Neuronal stem cell (in vitro differentiated cells): Measurements from ENCODE around the gene S100PBP.

ENCODE experiments used
- DNase-seq: peaks from one replicate; pipeline ENCODE4 v3.0.0-alpha.2; 2013; ENCODE audit warnings: low spot score
- H2AFZ ChIP-seq: one replicate; pipeline ENCODE4 v1.6.1; 2013; ENCODE audit warnings: mild to moderate bottlenecking, low read length, inconsistent platforms
- H2AK5ac ChIP-seq: 2 replicates; pipeline ENCODE4 v1.6.1; 2013; ENCODE audit warnings: low read depth, mild to moderate bottlenecking, inconsistent platforms, low read length, moderate library complexity, mixed read lengths
- H2BK120ac ChIP-seq: 2 replicates; pipeline ENCODE4 v1.6.1; 2013; ENCODE audit warnings: low read depth, mild to moderate bottlenecking, inconsistent platforms, low read length, moderate library complexity, mixed read lengths
- H2BK12ac ChIP-seq: one replicate; pipeline ENCODE4 v1.6.1; 2013; ENCODE audit warnings: low read length, inconsistent platforms
- H2BK15ac ChIP-seq: 2 replicates; pipeline ENCODE4 v1.6.1; 2013; ENCODE audit warnings: mild to moderate bottlenecking, low read length, inconsistent platforms, mixed read lengths
- H2BK5ac ChIP-seq: one replicate; pipeline ENCODE4 v1.6.1; 2013; ENCODE audit warnings: inconsistent platforms, mild to moderate bottlenecking, low read length, moderate library complexity
- H3K14ac ChIP-seq: one replicate; pipeline ENCODE4 v1.6.1; 2013; ENCODE audit warnings: low read length, inconsistent platforms
- H3K18ac ChIP-seq: 2 replicates; pipeline ENCODE4 v1.6.1; 2013; ENCODE audit warnings: low read length, inconsistent platforms
- H3K23ac ChIP-seq: 2 replicates; pipeline ENCODE4 v1.6.1; 2013; ENCODE audit warnings: low read depth, mild to moderate bottlenecking, mixed read lengths, low read length, inconsistent platforms; ENCODE audit not compliant: poor library complexity
- H3K27ac ChIP-seq: replicated peaks from 3 replicates; pipeline ENCODE4 v1.5.1; 2013; ENCODE audit warnings: low read length, inconsistent platforms
- H3K27me3 ChIP-seq, 3 experiments: 2 replicates each; pipeline ENCODE4 v1.6.1; 2013; ENCODE audit warnings: low read length in 3 of 3, mild to moderate bottlenecking in 2 of 3, inconsistent platforms in 1 of 3, low read depth in 1 of 3, mixed read lengths in 1 of 3, moderate library complexity in 1 of 3; ENCODE audit not compliant: control insufficient read depth in 3 of 3, insufficient read depth in 3 of 3
- H3K36me3 ChIP-seq, 2 donors: replicated peaks in 1 of 2; 2 replicates each; pipeline ENCODE4 v1.6.1; 2013; ENCODE audit warnings: low read length in 2 of 2; ENCODE audit not compliant: control insufficient read depth in 2 of 2, insufficient read depth in 2 of 2
- H3K4ac ChIP-seq: 2 replicates; pipeline ENCODE4 v1.6.1; 2013; ENCODE audit warnings: inconsistent platforms, mild to moderate bottlenecking, low read length, moderate library complexity
- H3K4me1 ChIP-seq, 2 donors: 1 replicate in 1 of 2; 2 replicates in 1 of 2; pipeline ENCODE4 v1.6.1; 2013; ENCODE audit warnings: low read length in 2 of 2, low read depth in 1 of 2; ENCODE audit not compliant: control insufficient read depth in 2 of 2, insufficient read depth in 1 of 2
- H3K4me2 ChIP-seq: one replicate; pipeline ENCODE4 v1.6.1; 2013; ENCODE audit warnings: mild to moderate bottlenecking, low read length, inconsistent platforms; ENCODE audit not compliant: insufficient read depth, poor library complexity, severe bottlenecking
- H3K4me3 ChIP-seq, 2 donors: 2 replicates each; pipeline ENCODE4 v1.5.1; 2013; ENCODE audit warnings: low read length in 2 of 2, mild to moderate bottlenecking in 2 of 2, inconsistent platforms in 1 of 2, moderate library complexity in 1 of 2
- H3K79me1 ChIP-seq: one replicate; pipeline ENCODE4 v1.6.1; 2013; ENCODE audit warnings: low read depth, mild to moderate bottlenecking, inconsistent platforms, low read length, moderate library complexity
- H3K9ac ChIP-seq: one replicate; pipeline ENCODE4 v1.6.1; 2013; ENCODE audit warnings: mild to moderate bottlenecking, low read depth, low read length, inconsistent platforms; ENCODE audit not compliant: poor library complexity
- H3K9me3 ChIP-seq, 2 donors: replicated peaks in 1 of 2; 2 replicates each; pipeline versions ENCODE3 to v1.6.1; 2013; ENCODE audit warnings: low read length in 2 of 2, mild to moderate bottlenecking in 2 of 2, inconsistent platforms in 1 of 2, low read depth in 1 of 2, mixed read lengths in 1 of 2, moderate library complexity in 1 of 2; ENCODE audit not compliant: control insufficient read depth in 2 of 2, insufficient read depth in 1 of 2
- H4K8ac ChIP-seq: one replicate; pipeline ENCODE4 v1.6.1; 2013; ENCODE audit warnings: low read depth, mild to moderate bottlenecking, inconsistent platforms, low read length, moderate library complexity
- H4K91ac ChIP-seq: one replicate; pipeline ENCODE4 v1.6.1; 2013; ENCODE audit warnings: low read length, low read depth, mild to moderate bottlenecking, inconsistent platforms; ENCODE audit not compliant: poor library complexity
- WGBS, 2 donors: extraction: QIAGEN DNeasy Blood & Tissue Kit; methylation state at CpG; one replicate each; pipeline ENCODE4 v1.1.7; 2013; ENCODE audit warnings: missing lambda C conversion rate in 2 of 2, mixed read lengths in 1 of 2; ENCODE audit not compliant: insufficient read length in 2 of 2, insufficient replicate concordance in 1 of 2; ENCODE audit errors: extremely low coverage in 2 of 2; 5-methylcytosine and 5-hydroxymethylcytosine counted together

The S100PBP gene

GRCh38 chr1:32816676-32817158 is 736 bp upstream of the S100PBP start:
- DNase-seq = no peak
- peak overlapping the region; percentile 15 for H3K18ac ChIP-seq

DNA sequence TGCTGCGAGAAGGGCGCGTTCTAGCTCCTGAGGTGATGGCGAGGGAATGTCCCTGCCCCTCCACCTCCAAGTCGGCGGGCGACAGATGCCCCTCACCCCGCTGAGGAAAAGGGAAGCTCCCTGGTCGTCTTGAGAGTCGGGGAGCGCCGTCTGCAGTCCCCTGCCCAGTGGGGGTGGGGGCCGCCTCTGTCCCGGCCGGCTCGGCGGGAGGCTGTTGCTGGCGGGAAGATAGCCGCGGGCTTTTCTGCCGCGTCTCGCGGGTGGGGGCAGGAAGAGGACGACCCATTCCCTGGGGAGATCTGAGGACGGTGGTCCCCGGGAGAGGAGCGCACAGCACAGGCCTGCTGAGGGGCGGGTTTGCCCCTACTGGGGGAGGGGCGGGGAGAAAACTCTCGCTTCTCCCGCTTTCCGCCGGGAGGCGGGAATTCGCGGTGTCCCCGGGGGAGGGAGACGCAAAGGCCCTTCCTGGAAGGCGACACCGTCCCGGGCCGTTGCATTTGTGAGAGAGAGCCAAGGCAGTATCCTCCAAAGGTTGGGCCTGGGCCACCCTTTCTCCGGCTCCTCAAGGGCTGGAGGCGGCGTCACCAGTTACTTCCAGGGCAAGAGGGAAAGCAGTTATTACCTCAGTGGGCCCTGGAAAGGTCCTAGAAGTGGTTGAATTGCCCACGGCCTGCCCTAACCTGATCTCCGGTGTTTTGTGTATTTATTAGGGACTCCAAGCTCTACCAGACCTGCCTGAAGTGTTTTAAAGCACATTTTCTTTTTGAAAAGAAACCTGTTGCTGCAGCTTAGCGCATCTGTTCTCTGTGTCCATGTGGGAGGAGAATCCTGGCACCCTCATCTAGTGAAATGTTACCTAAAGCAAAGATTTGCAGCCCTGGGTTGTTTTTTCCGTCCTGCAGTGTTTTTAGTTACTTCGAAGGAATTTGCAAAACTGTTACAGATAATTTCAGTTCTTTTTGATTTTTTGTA is 648 bp downstream of the S100PBP start:
- Histone ChIP-seq H3K23ac (peak overlapping the region; percentile 99), H3K79me1 (peaks cover 4% of the 10 kb centered on the region), H2AFZ (peak overlapping the region; percentile 96), H2BK15ac (peak overlapping the region; percentile 100), H3K4me2 (peak overlapping the region; percentile 77), H3K14ac (peak overlapping the region; percentile 100), H3K36me3 (peaks cover 3 to 30% of the 10 kb centered on the region in 2 donors), H3K4me1 (peaks cover 4 to 5% of the 10 kb centered on the region in 2 donors), H3K27me3 (no peaks in the 10 kb centered on the region), H2BK5ac (peak overlapping the region; percentile 100), H3K27ac (peak overlapping the region; percentile 100), H2BK12ac (no peak overlapping the region), H3K4ac (peak overlapping the region; percentile 89), H4K91ac (peak overlapping the region; percentile 97), H3K9ac (peak overlapping the region; percentile 100), H3K9me3 (no peaks in the 10 kb centered on the region), H2BK120ac (peak overlapping the region; percentile 98), H2AK5ac (peak overlapping the region; percentile 92), H4K8ac (peak overlapping the region; percentile 99), H3K18ac (peak overlapping the region; percentile 100), H3K4me3 (peak overlapping the region; percentile 91 to 95)
- WGBS, 2 donors = no CpG with 5 or more reads among the region's 51 CpGs
- peak; percentile 69 for DNase-seq

More at GRCh38 chr1:32816676-32817158, 736 bp upstream of the S100PBP start:
- peaks cover 4% of the 10 kb centered on the region for H3K79me1 ChIP-seq
- H3K27me3 ChIP-seq = no peaks in the 10 kb centered on the region
- peaks cover 4 to 5% of the 10 kb centered on the region in 2 donors for H3K4me1 ChIP-seq
- no peak overlapping the region for H2BK120ac ChIP-seq
- H3K36me3 ChIP-seq = peaks cover 3 to 42% of the 10 kb centered on the region in 2 donors
- peak overlapping the region; percentile 83 for H3K9ac ChIP-seq
- H2BK15ac ChIP-seq = no peak overlapping the region
- H4K8ac ChIP-seq = no peak overlapping the region
- WGBS, 2 donors = no CpG with 5 or more reads among the region's 15 CpGs
- no peak overlapping the region for H3K14ac ChIP-seq
- H2BK12ac ChIP-seq = no peak overlapping the region
- peak overlapping the region; percentile 67 for H2BK5ac ChIP-seq
- no peak overlapping the region for H2AK5ac ChIP-seq
- H4K91ac ChIP-seq = no peak overlapping the region
- H3K4me3 ChIP-seq = peak overlapping the region; percentile 95
- no peak overlapping the region for H3K4ac ChIP-seq
- H3K4me2 ChIP-seq = peak overlapping the region; percentile 55
- H3K27ac ChIP-seq = peak overlapping the region; percentile 17
- no peak overlapping the region for H3K23ac ChIP-seq
- no peaks in the 10 kb centered on the region for H3K9me3 ChIP-seq
- H2AFZ ChIP-seq = peak overlapping the region; percentile 85

- Histone ChIP-seq H3K4ac (no peak overlapping the region), H4K91ac (no peak overlapping the region), H3K9me3 (no peaks in the 10 kb centered on the region), H2BK5ac (no peak overlapping the region), H2AFZ (peak overlapping the region; percentile 96), H3K4me1 (peaks cover 4 to 5% of the 10 kb centered on the region in 2 donors), H2BK15ac (no peak overlapping the region), H2AK5ac (no peak overlapping the region), H4K8ac (no peak overlapping the region), H3K18ac (no peak overlapping the region), H3K4me3 (peak overlapping the region in 1 of 2 donors; percentile 95), H3K36me3 (peaks cover 3 to 21% of the 10 kb centered on the region in 2 donors), H3K79me1 (peaks cover 4% of the 10 kb centered on the region), H3K9ac (no peak overlapping the region), H3K23ac (no peak overlapping the region), H3K27ac (peak overlapping the region; percentile 100), H2BK12ac (no peak overlapping the region), H3K4me2 (peak overlapping the region; percentile 77), H3K27me3 (no peaks in the 10 kb centered on the region), H2BK120ac (no peak overlapping the region), H3K14ac (no peak overlapping the region)
- DNase-seq = no peak
- WGBS, 2 donors = no CpG with 5 or more reads among the region's 11 CpGs
Measured at GRCh38 chr1:32818804-32819541, 1.5 kb downstream of the S100PBP start.
